ENCODE measurements around the gene TTC31. TPM values are rescaled to one million over a fixed set of nuclear protein-coding genes. Genes with fewer than 3 reads are reported as not detected.

TTC31 gene
- total and polyA plus RNA-seq, 2 experiments from 2014 or later = 15.9 to 20.4 TPM

DNA sequence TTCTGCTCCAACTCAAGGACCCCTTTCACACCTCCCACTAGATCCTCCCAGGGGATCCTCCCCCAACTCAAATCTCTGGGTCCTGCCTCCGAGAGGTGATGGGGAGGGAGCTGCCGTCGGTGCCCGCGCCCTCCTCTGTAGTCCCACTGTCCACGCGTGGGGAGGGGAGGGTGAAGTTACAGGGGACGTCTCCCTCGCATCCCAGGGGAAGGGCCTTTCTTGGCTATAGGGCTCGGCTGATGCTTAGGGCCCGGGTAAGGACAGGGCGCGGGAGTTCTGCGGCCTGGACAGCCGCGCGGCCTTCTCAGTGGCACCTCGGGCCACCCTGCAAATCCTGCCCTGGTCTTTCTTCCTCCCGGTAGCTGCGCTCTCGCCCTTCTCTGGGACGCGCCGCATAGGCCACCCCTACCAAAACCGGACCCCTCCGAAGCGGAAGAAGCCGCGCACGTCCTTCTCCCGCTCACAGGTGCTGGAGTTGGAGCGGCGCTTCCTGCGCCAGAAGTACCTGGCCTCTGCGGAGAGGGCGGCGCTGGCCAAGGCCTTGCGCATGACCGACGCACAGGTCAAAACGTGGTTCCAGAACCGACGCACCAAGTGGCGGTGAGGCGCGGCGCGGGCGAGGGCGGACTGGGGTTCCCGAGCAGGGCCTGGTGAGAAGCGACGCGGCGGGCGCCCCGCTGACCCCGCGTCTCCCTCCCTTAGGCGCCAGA, 32.5 kb downstream of the TTC31 start:
- no peak for DNase-seq
- Histone ChIP-seq H3K27ac (no peak overlapping the region), H3K9ac (no peak overlapping the region), H3K4me3 (no peak overlapping the region), H4K20me1 (ENCODE audit: insufficient read depth) (no peaks in the 10 kb centered on the region), H3K27me3 (replicated peaks; ENCODE audit: insufficient read depth) (peaks cover 86% of the 10 kb centered on the region), H3K36me3 (ENCODE audit: low read depth) (no peaks in the 10 kb centered on the region), H3K4me2 (ENCODE audit: unreplicated experiment) (no peak overlapping the region), H3K9me3 (ENCODE audit: low read depth) (no peaks in the 10 kb centered on the region), H3K4me1 (ENCODE audit: insufficient read depth) (no peaks in the 10 kb centered on the region), H3K79me2 (ENCODE audit: insufficient read depth) (no peaks in the 10 kb centered on the region), H2AFZ (no peak overlapping the region), H3F3A (ENCODE audit: insufficient read depth) (no peaks in the 10 kb centered on the region), H3K9me2 (ENCODE audit: insufficient read depth) (no peaks in the 10 kb centered on the region)
- WGBS, 2 experiments (ENCODE audit: low coverage in 1 of 2, low lambda C conversion rate in 2 of 2, missing lambda C conversion rate in 2 of 2) = 11 to 13% methylated on average over 58 to 60 of the region's 60 CpGs
- in situ Hi-C loops (cut with MboI) = no loop called here
- TF ChIP-seq EZH2phosphoT487 (IDR thresholded peaks at IDR 0.05; ENCODE audit: insufficient read depth, low read depth) = 0 out of 2 replicates have a peak, but pooled peaks have one; percentile 23
- peak; percentile 59 for TF ChIP-seq EZH2 (IDR thresholded peaks at IDR 0.05; ENCODE audit: insufficient read depth, poor library complexity, severe bottlenecking)

DNA sequence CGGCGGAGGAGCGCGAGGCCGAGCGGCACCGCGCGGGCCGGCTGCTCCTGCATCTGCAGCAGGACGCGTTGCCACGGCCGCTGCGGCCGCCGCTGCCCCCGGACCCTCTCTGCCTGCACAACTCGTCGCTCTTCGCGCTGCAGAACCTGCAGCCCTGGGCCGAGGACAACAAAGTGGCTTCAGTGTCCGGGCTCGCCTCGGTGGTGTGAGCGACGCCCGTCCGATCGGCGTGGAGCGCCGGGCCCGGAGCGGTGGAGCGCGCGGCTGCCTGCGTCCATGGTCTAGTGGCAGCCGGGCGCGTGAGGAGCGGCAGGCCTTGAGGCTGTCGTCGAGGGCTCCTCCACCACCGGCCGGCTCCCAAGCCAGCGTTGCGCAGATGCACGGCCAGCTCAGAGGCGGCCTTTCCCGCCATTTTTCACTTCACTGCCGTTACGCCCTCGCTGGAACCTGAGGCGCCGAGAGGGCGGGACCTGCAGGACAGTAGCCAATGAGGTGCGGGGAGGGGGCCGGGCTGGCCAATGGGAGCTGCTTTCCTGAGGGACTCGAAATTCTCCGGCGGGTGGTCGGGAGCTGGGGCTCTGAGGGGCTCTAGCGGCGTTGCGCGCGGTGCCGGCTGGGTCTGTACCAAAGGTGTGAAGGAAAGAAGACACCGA, 33.2 kb downstream of the TTC31 start:
- Histone ChIP-seq H3K27me3 (replicated peaks; ENCODE audit: insufficient read depth) (peaks cover 86% of the 10 kb centered on the region), H3K36me3 (ENCODE audit: low read depth) (no peaks in the 10 kb centered on the region), H3K4me1 (ENCODE audit: insufficient read depth) (no peaks in the 10 kb centered on the region), H3K9ac (no peak overlapping the region), H3K4me2 (ENCODE audit: unreplicated experiment) (no peak overlapping the region), H3F3A (ENCODE audit: insufficient read depth) (no peaks in the 10 kb centered on the region), H3K79me2 (ENCODE audit: insufficient read depth) (no peaks in the 10 kb centered on the region), H3K9me3 (ENCODE audit: low read depth) (no peaks in the 10 kb centered on the region), H3K4me3 (no peak overlapping the region), H3K27ac (no peak overlapping the region), H2AFZ (no peak overlapping the region), H3K9me2 (ENCODE audit: insufficient read depth) (no peaks in the 10 kb centered on the region), H4K20me1 (ENCODE audit: insufficient read depth) (no peaks in the 10 kb centered on the region)
- peak; percentile 59 for DNase-seq
- TF ChIP-seq EZH2 (IDR thresholded peaks at IDR 0.05; ENCODE audit: insufficient read depth, poor library complexity, severe bottlenecking) (no peak), EZH2phosphoT487 (IDR thresholded peaks at IDR 0.05; ENCODE audit: insufficient read depth, low read depth) (no peak)
- in situ Hi-C loops (cut with MboI) = no loop called here
- 12% methylated on average over 57 to 61 of the region's 72 CpGs for WGBS, 2 experiments (ENCODE audit: low coverage in 1 of 2, low lambda C conversion rate in 2 of 2, missing lambda C conversion rate in 2 of 2)

- H3K36me3 ChIP-seq (ENCODE audit: low read depth) = no peaks in the 10 kb centered on the region
- H3F3A ChIP-seq (ENCODE audit: insufficient read depth) = no peaks in the 10 kb centered on the region
- no peaks in the 10 kb centered on the region for H3K4me1 ChIP-seq (ENCODE audit: insufficient read depth)
- in situ Hi-C loops (cut with MboI) = no loop called here
- DNase-seq = no peak
- H4K20me1 ChIP-seq (ENCODE audit: insufficient read depth) = no peaks in the 10 kb centered on the region
- no peak overlapping the region for H3K4me2 ChIP-seq (ENCODE audit: unreplicated experiment)
- 60 to 66% methylated on average over 13 of the region's 13 CpGs for WGBS, 2 experiments (ENCODE audit: low coverage in 1 of 2, low lambda C conversion rate in 2 of 2, missing lambda C conversion rate in 2 of 2)
- no peak overlapping the region for H3K27ac ChIP-seq
- H3K9ac ChIP-seq = no peak overlapping the region
- TF ChIP-seq EZH2 (IDR thresholded peaks at IDR 0.05; ENCODE audit: insufficient read depth, poor library complexity, severe bottlenecking) = no peak
- no peak for TF ChIP-seq EZH2phosphoT487 (IDR thresholded peaks at IDR 0.05; ENCODE audit: insufficient read depth, low read depth)
- peaks cover 84% of the 10 kb centered on the region for H3K27me3 ChIP-seq (replicated peaks; ENCODE audit: insufficient read depth)
- no peak overlapping the region for H2AFZ ChIP-seq
- H3K9me3 ChIP-seq (ENCODE audit: low read depth) = no peaks in the 10 kb centered on the region
- no peaks in the 10 kb centered on the region for H3K9me2 ChIP-seq (ENCODE audit: insufficient read depth)
- H3K4me3 ChIP-seq = no peak overlapping the region
- no peaks in the 10 kb centered on the region for H3K79me2 ChIP-seq (ENCODE audit: insufficient read depth)
Measured at GRCh38 chr2:74516650-74517049, 33.8 kb downstream of the TTC31 start.

GRCh38 chr2:74522516-74522915, 39.6 kb downstream of the TTC31 start:
- Histone ChIP-seq H3K27ac (no peak overlapping the region), H3K79me2 (ENCODE audit: insufficient read depth) (peaks cover 8% of the 10 kb centered on the region), H2AFZ (no peak overlapping the region), H3K4me2 (ENCODE audit: unreplicated experiment) (no peak overlapping the region), H3K27me3 (replicated peaks; ENCODE audit: insufficient read depth) (peaks cover 26% of the 10 kb centered on the region), H3K36me3 (ENCODE audit: low read depth) (0 out of 2 replicates have a peak, but pooled peaks cover 11% of the 10 kb centered on the region), H4K20me1 (ENCODE audit: insufficient read depth) (no peaks in the 10 kb centered on the region), H3F3A (ENCODE audit: insufficient read depth) (no peaks in the 10 kb centered on the region), H3K4me3 (no peak overlapping the region), H3K9ac (no peak overlapping the region), H3K4me1 (ENCODE audit: insufficient read depth) (no peaks in the 10 kb centered on the region), H3K9me3 (ENCODE audit: low read depth) (no peaks in the 10 kb centered on the region), H3K9me2 (ENCODE audit: insufficient read depth) (no peaks in the 10 kb centered on the region)
- DNase-seq = no peak
- 67 to 71% methylated on average over 3 of the region's 3 CpGs for WGBS, 2 experiments (ENCODE audit: low coverage in 1 of 2, low lambda C conversion rate in 2 of 2, missing lambda C conversion rate in 2 of 2)
- TF ChIP-seq EZH2 (IDR thresholded peaks at IDR 0.05; ENCODE audit: insufficient read depth, poor library complexity, severe bottlenecking) (no peak), EZH2phosphoT487 (IDR thresholded peaks at IDR 0.05; ENCODE audit: insufficient read depth, low read depth) (no peak)
- in situ Hi-C loops (cut with MboI) = no loop called here

All from GM23248 (cell line).